HCT116 (cell line): Measurements from ENCODE around the gene LRRC47. TPM values are rescaled to one million over a fixed set of nuclear protein-coding genes. Genes with fewer than 3 reads are reported as not detected.

Experiments used
- ATAC-seq: fragments of 200-7000 bp; cut with Tn5 transposase; 2 replicates; pipeline ENCODE4 v1.9.1; 2020; ENCODE audit warnings: mild to moderate bottlenecking, moderate library complexity
- BruUV-seq: library from RNA; stranded (reverse); fragments of 400-500 nt; replicated peaks from 2 replicates; lab custom pipeline; 2021; lab: Mats Ljungman, UMichigan
- CTCF ChIA-PET: fragments of 300-600 bp; sonication (Branson Sonifier 250); formaldehyde crosslinking; loops from one replicate; lab custom pipeline; 2021; ENCODE audit warnings: antibody characterized with exemption; lab: Charles Lee
- POLR2A ChIA-PET: fragments of 300-600, 350-600 bp; sonication (Branson Sonifier 250); formaldehyde crosslinking; loops from one replicate; lab custom pipeline; 2021; ENCODE audit warnings: antibody characterized with exemption; lab: Charles Lee
- RAD21 ChIA-PET, 2 experiments: fragments of 300-600 bp; sonication (Branson Sonifier 250); formaldehyde crosslinking; loops; one replicate each; lab custom pipeline; 2023; ENCODE audit warnings: low total read pairs in 2 of 2; ENCODE audit not compliant: uncharacterized antibody in 2 of 2, unreplicated experiment in 2 of 2, low non-redundant PET in 1 of 2; lab: Charles Lee
- DNase-seq: peaks from one replicate; pipeline ENCODE4 v3.0.0-alpha.2; 2010; ENCODE audit warnings: low read depth, low spot score
- H2AFZ ChIP-seq: fragments of 200-600 bp; shearing (Covaris generic), sonication (generic); 2 replicates; pipeline ENCODE4 v1.6.1; 2017; ENCODE audit warnings: low read depth, mixed run types, mixed read lengths, antibody characterized with exemption, low read length; ENCODE audit not compliant: poor library complexity, severe bottlenecking
- H3K27ac ChIP-seq: 2 replicates; pipeline ENCODE4 v1.5.1; 2012; ENCODE audit warnings: low read depth, low read length
- H3K27me3 ChIP-seq: fragments of 200-600 bp; sonication (generic); 2 replicates; pipeline ENCODE4 v1.6.1; 2016; ENCODE audit warnings: mixed run types, low read length, mixed read lengths; ENCODE audit not compliant: insufficient read depth
- H3K36me3 ChIP-seq, 2 experiments: fragments of 200-500 bp in 1 of 2; fragments of 200-600 bp in 1 of 2; sonication (Bioruptor generic) in 1 of 2; sonication (generic) in 1 of 2; 2 replicates each; pipeline versions ENCODE4 v1.5.1 to v1.6.1; 2014 to 2016; ENCODE audit warnings: low read length in 2 of 2, inconsistent platforms in 1 of 2, mixed read lengths in 1 of 2, mixed run types in 1 of 2; ENCODE audit not compliant: insufficient read depth in 2 of 2, control insufficient read depth in 1 of 2
- H3K4me1 ChIP-seq, 2 experiments: fragments of 200-600 bp in 1 of 2; sonication (generic) in 1 of 2; 2 replicates each; pipeline versions ENCODE4 v1.5.1 to v1.6.1; 2012 to 2017; ENCODE audit warnings: low read length in 2 of 2, inconsistent platforms in 1 of 2, mild to moderate bottlenecking in 1 of 2, mixed read lengths in 1 of 2, mixed run types in 1 of 2, moderate library complexity in 1 of 2; ENCODE audit not compliant: insufficient read depth in 2 of 2, control insufficient read depth in 1 of 2
- H3K4me2 ChIP-seq: fragments of 200-600 bp; sonication (generic); 2 replicates; pipeline ENCODE4 v1.6.1; 2017; ENCODE audit warnings: mixed run types, low read length, mixed read lengths
- H3K4me3 ChIP-seq, 2 experiments: fragments of 200-600 bp in 1 of 2; sonication (generic) in 1 of 2; replicated peaks in 1 of 2; 2 replicates each; pipeline ENCODE4 v1.5.1; 2011 to 2016; ENCODE audit warnings: low read length in 2 of 2, control low read depth in 1 of 2, low read depth in 1 of 2, mild to moderate bottlenecking in 1 of 2, mixed read lengths in 1 of 2, mixed run types in 1 of 2
- H3K79me2 ChIP-seq: fragments of 200-600 bp; sonication (generic); 2 replicates; pipeline ENCODE4 v1.6.1; 2017; ENCODE audit warnings: mild to moderate bottlenecking, mixed run types, low read length, moderate library complexity, mixed read lengths; ENCODE audit not compliant: insufficient read depth
- H3K9ac ChIP-seq: fragments of 200-600 bp; sonication (generic); 2 replicates; pipeline ENCODE4 v1.6.1; 2016; ENCODE audit warnings: low read length, mixed read lengths
- H3K9me2 ChIP-seq: fragments of 200-600 bp; sonication (generic), shearing (Covaris generic); 2 replicates; pipeline ENCODE4 v1.6.1; 2017; ENCODE audit warnings: mixed run types, mild to moderate bottlenecking, moderate library complexity; ENCODE audit not compliant: insufficient read depth
- H3K9me3 ChIP-seq, 2 experiments: fragments of 200-500 bp in 1 of 2; fragments of 200-600 bp in 1 of 2; sonication (Bioruptor generic) in 1 of 2; sonication (generic) in 1 of 2; 2 replicates each; pipeline ENCODE4 v1.6.1; 2014 to 2017; ENCODE audit warnings: low read length in 2 of 2, mixed read lengths in 2 of 2, inconsistent platforms in 1 of 2, low read depth in 1 of 2, mild to moderate bottlenecking in 1 of 2, mixed run types in 1 of 2, moderate library complexity in 1 of 2; ENCODE audit not compliant: control insufficient read depth in 1 of 2, insufficient read depth in 1 of 2
- H4K20me1 ChIP-seq: fragments of 200-600 bp; sonication (generic), shearing (Covaris generic); 2 replicates; pipeline ENCODE4 v1.6.1; 2017; ENCODE audit warnings: mixed run types, mild to moderate bottlenecking, moderate library complexity; ENCODE audit not compliant: insufficient read depth
- CBX3 ChIP-seq: IDR thresholded peaks from 2 replicates; pipeline ENCODE4 v1.6.1; 2012; ENCODE audit warnings: low read depth
- CEBPB ChIP-seq: IDR thresholded peaks from 2 replicates; pipeline ENCODE4 v1.6.1; 2012; ENCODE audit warnings: low read depth
- CTCF ChIP-seq, 3 experiments: fragments of 200-600 bp in 1 of 3; sonication (generic) in 1 of 3; IDR thresholded peaks in 2 of 3; conservative IDR thresholded peaks in 1 of 3; 2 replicates each; pipeline ENCODE4 v1.5.1; 2012 to 2017; ENCODE audit warnings: low read depth in 2 of 3, low read length in 2 of 3, antibody characterized with exemption in 1 of 3, borderline replicate concordance in 1 of 3, control low read depth in 1 of 3, mild to moderate bottlenecking in 1 of 3, mixed read lengths in 1 of 3, mixed run types in 1 of 3, moderate library complexity in 1 of 3; ENCODE audit not compliant: insufficient read depth in 1 of 3
- EGR1 ChIP-seq: IDR thresholded peaks from 2 replicates; pipeline ENCODE4 v1.6.1; 2012; ENCODE audit warnings: low read depth
- ELF1 ChIP-seq: IDR thresholded peaks from 2 replicates; pipeline ENCODE4 v1.6.1; 2012; ENCODE audit warnings: low read depth, borderline replicate concordance
- EZH2 ChIP-seq: fragments of 200-600 bp; sonication (generic); IDR thresholded peaks from 2 replicates; pipeline ENCODE4 v1.6.1; 2017; ENCODE audit warnings: antibody characterized with exemption, mixed run types
- EZH2phosphoT487 ChIP-seq: fragments of 200-600 bp; IDR thresholded peaks from 2 replicates; pipeline ENCODE4 v1.6.1; 2018; ENCODE audit warnings: antibody characterized with exemption, borderline replicate concordance
- FOSL1 ChIP-seq: IDR thresholded peaks from 2 replicates; pipeline ENCODE4 v1.6.1; 2012; ENCODE audit warnings: low read depth
- JUND ChIP-seq: IDR thresholded peaks from 2 replicates; pipeline ENCODE4 v1.6.1; 2012
- POLR2A ChIP-seq: IDR thresholded peaks from 2 replicates; pipeline ENCODE4 v1.7.0; 2011; ENCODE audit warnings: borderline replicate concordance; ENCODE audit not compliant: insufficient read depth, insufficient read length; ENCODE audit errors: extremely low read depth
- POLR2AphosphoS5 ChIP-seq: IDR thresholded peaks from 2 replicates; pipeline ENCODE4 v1.6.1; 2011; ENCODE audit warnings: mild to moderate bottlenecking, low read depth, low read length, moderate library complexity
- RAD21 ChIP-seq: IDR thresholded peaks from 2 replicates; pipeline ENCODE4 v1.6.1; 2012; ENCODE audit warnings: low read depth, mild to moderate bottlenecking
- SIN3A ChIP-seq: IDR thresholded peaks from 2 replicates; pipeline ENCODE4 v1.6.1; 2012; ENCODE audit warnings: low read depth
- SP1 ChIP-seq: IDR thresholded peaks from 2 replicates; pipeline ENCODE4 v1.6.1; 2012; ENCODE audit warnings: low read depth
- SRF ChIP-seq: IDR thresholded peaks from 2 replicates; pipeline ENCODE4 v1.6.1; 2012; ENCODE audit warnings: low read depth
- TCF7L2 ChIP-seq: IDR thresholded peaks from 2 replicates; pipeline ENCODE4 v1.7.0; 2011; ENCODE audit warnings: borderline replicate concordance, inconsistent platforms; ENCODE audit not compliant: insufficient read depth, insufficient read length; ENCODE audit errors: extremely low read depth
- YY1 ChIP-seq: IDR thresholded peaks from 2 replicates; pipeline ENCODE4 v1.6.1; 2011; ENCODE audit warnings: low read length, low read depth, moderate library complexity, mild to moderate bottlenecking; ENCODE audit not compliant: insufficient replicate concordance; ENCODE audit errors: extremely low read depth
- ZBTB33 ChIP-seq: IDR thresholded peaks from 2 replicates; pipeline ENCODE4 v1.6.1; 2011; ENCODE audit warnings: mild to moderate bottlenecking, low read length, moderate library complexity; ENCODE audit not compliant: insufficient replicate concordance; ENCODE audit errors: extremely low read depth
- intact Hi-C: fragments of 100-400 bp; cut with micrococcal nuclease; formaldehyde crosslinking; loops from 2 replicates; pipeline ENCODE4 v1.10.0; 2022
- total RNA-seq: library from RNA; stranded (reverse); gene quantifications from one replicate; pipeline ENCODE4 v1.2.1, GENCODE V29; 2021; ENCODE audit not compliant: unreplicated experiment

The LRRC47 gene
- total RNA-seq, 1 experiment from 2014 or later = 48.0 TPM

DNA sequence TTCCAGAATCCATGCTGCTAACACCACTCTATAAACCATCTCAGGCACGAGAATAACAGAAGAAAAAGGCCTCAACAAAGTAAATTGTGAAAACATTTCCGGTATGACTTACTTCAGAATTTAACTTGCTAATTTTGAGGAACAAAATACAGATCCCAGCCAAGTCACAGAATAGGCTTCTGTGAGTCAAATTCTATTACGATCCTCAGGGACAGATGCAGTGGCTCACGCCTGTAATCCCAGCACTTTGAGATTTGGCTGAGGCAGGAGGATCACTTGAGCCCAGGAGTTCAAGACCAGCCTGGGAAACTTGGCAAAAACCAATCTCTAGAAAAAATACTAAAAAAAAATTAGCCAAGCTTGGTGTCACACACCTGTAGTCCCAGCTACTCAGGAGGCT lies 52.9 kb downstream of the LRRC47 start:
- ATAC-seq = no peak
- H3K27me3 ChIP-seq = no peaks in the 10 kb centered on the region
- no peak overlapping the region for H3K9ac ChIP-seq
- H3K79me2 ChIP-seq = no peaks in the 10 kb centered on the region
- no peak for DNase-seq
- H3K36me3 ChIP-seq = no peaks in the 10 kb centered on the region
- CTCF ChIA-PET = no interaction called here
- H4K20me1 ChIP-seq = no peaks in the 10 kb centered on the region
- no peak overlapping the region for H3K4me3 ChIP-seq
- intact Hi-C loops = no loop called here
- TF ChIP-seq EZH2 = no peak
- TF ChIP-seq EGR1 = no peak
- no peak for TF ChIP-seq FOSL1
- TF ChIP-seq RAD21 = no peak
- H3K4me1 ChIP-seq = no peaks in the 10 kb centered on the region
- H3K27ac ChIP-seq = no peak overlapping the region
- H3K9me2 ChIP-seq = no peaks in the 10 kb centered on the region
- H2AFZ ChIP-seq = no peak overlapping the region
- no TSS peak for BruUV-seq
- RAD21 ChIA-PET = no interaction called here
- no peaks in the 10 kb centered on the region for H3K9me3 ChIP-seq
- POLR2A ChIA-PET = no interaction called here
- no peak overlapping the region for H3K4me2 ChIP-seq

DNA sequence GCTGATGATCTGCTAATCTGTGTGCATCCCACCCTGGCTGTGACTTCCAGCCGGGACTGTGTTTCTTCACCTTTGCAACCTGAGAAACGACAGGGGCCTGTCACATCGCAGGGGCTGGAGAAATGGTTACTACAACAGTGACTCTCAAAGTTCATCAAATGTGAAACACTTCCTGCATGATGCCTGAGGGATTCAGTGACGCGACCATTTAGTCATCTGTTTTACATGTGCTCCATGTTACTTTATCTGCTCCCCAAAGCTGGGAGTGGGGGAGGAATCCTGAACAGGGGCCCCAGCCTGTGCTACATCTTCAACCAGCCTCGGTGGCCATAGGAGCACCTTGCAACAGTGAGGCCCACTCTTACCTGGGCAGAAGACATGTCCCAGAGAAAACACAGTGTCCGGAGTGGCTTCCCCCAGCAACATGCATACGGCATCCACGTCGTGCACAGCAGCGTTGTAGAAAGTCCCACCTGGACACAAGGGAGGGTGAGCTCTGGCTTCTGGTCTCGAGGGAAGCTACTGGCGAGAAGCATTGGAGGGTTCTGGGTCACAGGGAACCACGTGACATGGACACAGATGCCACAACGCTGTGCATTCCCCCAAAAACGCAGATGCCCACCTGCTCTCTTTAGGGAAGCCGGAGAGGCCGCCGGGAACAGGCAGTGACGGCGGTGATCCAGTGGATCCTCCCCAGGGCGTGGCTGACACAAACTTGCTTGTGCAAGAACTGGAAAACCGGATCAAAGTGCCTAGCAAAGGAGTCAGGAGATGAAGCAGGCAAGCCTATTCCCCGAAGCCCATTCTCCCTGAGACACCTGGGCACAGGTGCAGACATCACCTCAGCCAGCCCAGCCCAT lies 53.6 kb downstream of the LRRC47 start:
- Histone ChIP-seq H3K27me3 (no peaks in the 10 kb centered on the region), H2AFZ (no peak overlapping the region), H3K79me2 (no peaks in the 10 kb centered on the region), H3K9me3 (no peaks in the 10 kb centered on the region), H3K9ac (no peak overlapping the region), H3K4me1 (no peaks in the 10 kb centered on the region), H3K9me2 (no peaks in the 10 kb centered on the region), H3K36me3 (no peaks in the 10 kb centered on the region), H3K4me2 (no peak overlapping the region), H4K20me1 (no peaks in the 10 kb centered on the region), H3K4me3 (no peak overlapping the region), H3K27ac (no peak overlapping the region)
- DNase-seq (no peak), ATAC-seq (no peak)
- CTCF ChIA-PET = no interaction called here
- intact Hi-C loops = no loop called here
- POLR2A ChIA-PET = no interaction called here
- RAD21 ChIA-PET = no interaction called here
- no TSS peak for BruUV-seq
- TF ChIP-seq POLR2A = no peak
- no peak for TF ChIP-seq ELF1
- no peak for TF ChIP-seq SRF
- TF ChIP-seq SIN3A = no peak
- TF ChIP-seq TCF7L2 = no peak
- TF ChIP-seq ZBTB33 = no peak
- TF ChIP-seq EZH2 = no peak
- TF ChIP-seq POLR2AphosphoS5 = no peak
- TF ChIP-seq CBX3 = no peak
- TF ChIP-seq CEBPB = no peak
- TF ChIP-seq SP1 = no peak
- no peak for TF ChIP-seq EZH2phosphoT487
- no peak for TF ChIP-seq CTCF (IDR thresholded peaks at IDR 0.05 in 2 of 3, conservative IDR thresholded peaks at IDR 0.05 in 1 of 3; ENCODE audit: borderline replicate concordance in 1 of 3, insufficient read depth in 1 of 3, low read depth in 2 of 3, low read length in 2 of 3)
- no peak for TF ChIP-seq JUND
- TF ChIP-seq YY1 = no peak
